Renal cortical epithelial cell (primary cell): Measurements from ENCODE around the gene LRRK1. TPM values are rescaled to one million over a fixed set of nuclear protein-coding genes. Genes with fewer than 3 reads are reported as not detected.

ENCODE experiments used
- DNase-seq: peaks from one replicate; pipeline ENCODE4 v3.0.0-alpha.2; 2011; ENCODE audit warnings: low read depth
- total RNA-seq: library from RNA; depleted of rRNA; stranded (reverse); fragments of >200 nt; gene quantifications from 2 replicates; pipeline ENCODE4 v1.2.3, GENCODE V29; 2014

The LRRK1 gene
- total RNA-seq, 1 donor from 2014 or later, result 21.8 TPM

GRCh38 chr15:100939791-100940190, 20.6 kb downstream of the LRRK1 start:
- DNase-seq, result no peak

DNA sequence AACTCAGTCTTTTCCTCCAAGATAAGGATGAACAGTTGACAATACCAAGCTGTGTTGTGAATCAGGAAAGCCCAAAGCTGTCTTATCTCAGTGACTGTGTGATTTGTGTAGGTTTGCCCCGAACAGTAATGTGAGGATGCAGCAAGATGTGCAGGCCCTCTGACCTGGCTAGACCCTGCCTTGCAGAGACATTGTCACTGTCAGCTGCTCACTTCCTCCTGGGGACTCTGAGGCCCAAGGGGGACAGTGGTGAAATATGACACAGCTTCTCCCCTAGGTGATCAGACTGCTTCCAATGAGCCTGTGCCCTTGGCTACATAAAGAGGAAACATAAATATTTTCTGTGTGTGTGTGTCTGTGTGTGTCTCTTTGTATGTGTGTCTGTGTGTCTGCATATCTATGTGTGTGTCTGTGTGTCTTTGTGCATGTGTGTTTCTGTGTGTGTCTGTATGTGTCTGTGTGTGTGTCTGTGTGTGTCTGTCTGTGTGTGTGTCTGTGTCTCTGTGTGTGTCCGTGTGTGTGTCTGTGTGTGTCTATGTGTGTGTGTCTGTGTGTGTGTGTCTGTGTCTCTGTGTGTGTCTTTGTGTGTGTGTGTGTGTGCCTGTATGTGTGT, 21.7 kb downstream of the LRRK1 start:
- no peak for DNase-seq

GRCh38 chr15:100941536-100941935, 22.4 kb downstream of the LRRK1 start:
- no peak for DNase-seq

- no peak for DNase-seq
These were observed 23.7 kb downstream of the LRRK1 start for GRCh38 chr15:100942656-100943425.

- DNase-seq, result no peak
These were observed 25.2 kb downstream of the LRRK1 start for GRCh38 chr15:100944244-100944895.

GRCh38 chr15:100944986-100945385, 25.8 kb downstream of the LRRK1 start:
- no peak for DNase-seq

DNA sequence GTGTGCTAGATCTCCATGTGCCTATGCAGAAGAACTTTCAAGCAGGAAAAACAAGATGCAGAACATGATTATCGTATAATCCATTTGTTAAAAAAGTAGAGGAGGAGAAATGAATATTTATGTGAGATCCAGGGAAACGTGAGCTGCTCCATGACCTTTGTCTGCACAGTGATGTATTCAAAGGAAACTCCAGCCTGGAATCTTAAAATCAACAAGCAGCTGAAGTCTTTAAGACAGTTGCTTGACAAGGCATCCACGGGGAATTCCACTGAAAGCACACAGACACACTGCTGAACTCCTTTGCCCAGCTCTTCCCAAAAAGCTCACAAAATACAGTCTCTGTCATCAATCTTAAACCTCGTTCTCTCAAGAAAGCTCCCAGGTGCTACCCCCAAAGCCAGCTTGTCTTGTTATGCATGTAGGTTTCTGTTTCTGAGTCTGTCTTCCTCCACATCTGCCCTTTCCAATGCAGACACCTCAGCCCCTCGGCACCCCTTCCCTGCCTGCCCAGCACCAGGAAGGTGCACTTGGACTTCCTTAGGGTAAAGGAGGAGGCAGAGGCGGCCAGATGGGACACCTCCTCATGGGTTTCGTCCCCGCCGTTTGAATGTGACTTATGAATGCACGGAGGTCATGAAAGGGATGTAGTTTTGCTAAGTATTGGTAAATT, 28.7 kb downstream of the LRRK1 start:
- DNase-seq, result no peak

DNA sequence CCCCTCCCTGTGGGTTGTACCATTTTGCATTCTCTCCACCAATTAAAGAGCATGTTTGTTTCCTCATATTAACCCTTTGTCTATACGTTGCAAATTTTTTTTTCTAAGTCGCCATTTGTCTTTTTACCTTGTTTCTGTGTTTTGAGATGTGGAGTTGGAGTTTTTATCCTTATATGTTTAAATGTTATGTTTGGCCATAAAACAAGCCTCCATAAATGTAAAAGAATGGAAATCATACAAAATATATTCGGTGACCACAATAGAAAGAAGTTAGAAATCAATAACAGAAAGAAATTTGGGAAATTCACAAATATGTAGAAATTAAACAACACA, 29.2 kb downstream of the LRRK1 start:
- DNase-seq, result no peak

- DNase-seq, result no peak
These were observed 30.5 kb downstream of the LRRK1 start for GRCh38 chr15:100949691-100950090.

DNA sequence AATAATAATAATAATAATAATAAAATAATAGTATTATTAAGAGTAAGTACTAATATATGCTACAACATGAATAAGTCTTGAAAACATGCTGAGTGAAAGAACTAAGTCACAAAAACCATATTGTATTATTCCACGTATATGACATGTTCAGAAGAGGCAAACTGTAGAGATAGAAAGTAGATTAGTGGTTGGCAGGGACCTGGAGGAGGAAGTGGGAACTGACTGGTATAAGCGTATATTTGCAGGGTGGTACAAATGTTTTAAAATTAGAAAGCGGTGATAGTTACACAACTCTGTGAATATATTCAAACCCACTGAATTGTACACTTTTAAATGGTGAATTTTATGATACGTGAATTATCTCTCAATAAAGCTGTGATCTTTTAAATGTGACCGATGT, 32.8 kb downstream of the LRRK1 start:
- DNase-seq, result no peak

GRCh38 chr15:100952566-100952965, 33.4 kb downstream of the LRRK1 start:
- no peak for DNase-seq

GRCh38 chr15:100958326-100959065, 39.3 kb downstream of the LRRK1 start:
- peak; percentile 86 for DNase-seq

GRCh38 chr15:100959066-100960050, 40.2 kb downstream of the LRRK1 start:
- no peak for DNase-seq

- DNase-seq, result peak; percentile 92
These were observed 47.8 kb downstream of the LRRK1 start for GRCh38 chr15:100966997-100967396.

DNA sequence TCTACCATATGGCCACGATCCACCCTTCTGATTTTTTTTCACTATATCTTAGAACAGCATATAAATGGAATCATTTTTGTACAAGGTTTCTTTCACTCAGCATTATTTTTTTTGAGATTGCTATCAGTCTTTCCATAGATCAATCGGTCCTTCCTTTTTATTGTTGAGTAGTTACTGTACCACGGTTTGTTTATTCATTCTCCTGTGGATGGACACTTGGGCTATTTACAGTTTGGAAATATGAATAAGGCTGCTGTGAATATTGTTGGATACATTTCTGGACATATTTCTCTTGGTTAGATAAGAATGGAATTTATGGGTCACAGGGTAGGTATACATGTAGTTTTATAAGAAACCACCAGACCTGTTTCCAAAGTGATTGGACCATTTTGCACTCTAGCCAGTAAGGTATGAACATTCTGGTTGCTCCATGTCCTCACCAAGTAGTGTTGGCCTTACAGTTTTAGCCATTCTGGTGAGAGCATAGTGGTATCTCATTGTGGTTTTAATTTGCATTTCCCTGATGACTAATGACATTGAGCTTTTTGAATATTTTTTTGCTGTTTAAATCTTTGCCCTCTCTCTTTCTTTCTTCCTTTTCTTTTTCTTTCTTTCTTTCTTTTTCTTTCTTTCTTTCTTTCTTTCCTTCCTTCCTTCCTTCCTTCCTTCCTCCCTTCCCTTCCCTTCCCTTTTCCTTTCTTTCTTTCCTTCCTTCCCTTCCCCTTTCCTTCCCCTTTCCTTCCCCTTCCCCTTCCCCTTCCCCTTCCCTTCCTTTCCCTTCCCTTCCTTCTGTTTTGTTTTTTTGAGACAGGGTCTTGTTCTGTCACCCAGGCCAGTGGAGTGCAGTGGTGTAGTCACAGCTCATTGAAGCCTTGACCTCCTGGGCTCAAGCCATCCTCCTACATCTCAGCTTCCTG, 49.2 kb downstream of the LRRK1 start:
- peak; percentile 83 for DNase-seq

GRCh38 chr15:100972975-100973350, 53.8 kb downstream of the LRRK1 start:
- no peak for DNase-seq

DNA sequence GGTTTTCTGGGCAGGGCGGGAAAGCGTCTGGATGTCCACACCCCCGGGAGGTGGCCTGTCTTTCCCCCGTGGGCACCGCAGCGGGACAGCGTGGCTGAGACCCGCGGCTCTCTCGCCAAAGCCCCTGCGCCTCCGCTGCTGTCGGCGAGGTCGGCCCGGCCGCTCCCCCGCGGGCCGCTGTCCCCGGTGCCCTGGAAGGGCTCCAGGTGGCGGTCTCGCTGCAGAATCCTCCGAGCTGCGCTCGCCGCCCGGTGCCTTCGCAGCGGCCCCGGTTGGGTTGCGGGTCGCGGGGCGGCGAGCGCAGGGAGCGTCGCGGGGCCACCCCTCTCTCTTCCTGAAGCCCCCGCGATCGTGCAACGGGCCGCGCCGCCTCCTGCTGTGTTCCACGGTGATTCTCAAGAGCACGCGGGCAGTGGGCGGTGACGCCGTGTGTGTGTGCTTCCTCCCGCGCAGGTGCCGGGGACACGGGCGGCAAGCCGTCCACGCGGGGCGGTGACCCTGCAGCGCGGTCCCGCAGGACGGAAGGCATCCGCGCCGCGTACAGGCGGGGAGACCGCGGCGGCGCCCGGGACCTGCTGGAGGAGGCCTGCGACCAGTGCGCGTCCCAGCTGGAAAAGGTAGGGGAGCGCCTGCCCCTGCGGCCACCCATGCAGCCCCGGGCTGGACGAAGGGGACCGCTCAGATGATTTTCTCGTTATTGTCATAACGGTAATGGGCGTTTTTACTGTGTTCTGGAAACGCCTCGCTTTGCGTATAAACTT, 54.4 kb downstream of the LRRK1 start:
- DNase-seq, result no peak

GRCh38 chr15:100975043-100975442, 55.9 kb downstream of the LRRK1 start:
- DNase-seq, result no peak
